Glomerular visceral epithelial cell (primary cell): ENCODE results near the gene RBMS3.
A peak's percentile ranks its signal among the peaks of the same experiment; 100 is the strongest.

Experiments used
- DNase-seq: peaks from one replicate; pipeline ENCODE4 v3.0.0-alpha.2; 2016; ENCODE audit errors: extremely low spot score

RBMS3 gene

GRCh38 chr3:29481249-29481648 lies 200.4 kb downstream of the RBMS3 start:
- no peak for DNase-seq

- DNase-seq, result no peak
Measured at GRCh38 chr3:29481969-29482767, 201.3 kb downstream of the RBMS3 start.

GRCh38 chr3:29484633-29485032 lies 203.8 kb downstream of the RBMS3 start:
- DNase-seq, result no peak

- peak; percentile 51 for DNase-seq
Measured at GRCh38 chr3:29486096-29486495, 205.2 kb downstream of the RBMS3 start.

- DNase-seq, result no peak
Measured at GRCh38 chr3:29486917-29487316, 206.0 kb downstream of the RBMS3 start.

GRCh38 chr3:29488922-29489321 lies 208.1 kb downstream of the RBMS3 start:
- DNase-seq, result no peak

- no peak for DNase-seq
Measured at GRCh38 chr3:29493109-29493508, 212.2 kb downstream of the RBMS3 start.

- no peak for DNase-seq
Measured at GRCh38 chr3:29494305-29495036, 213.6 kb downstream of the RBMS3 start.

GRCh38 chr3:29497282-29497681 lies 216.4 kb downstream of the RBMS3 start:
- DNase-seq, result no peak

GRCh38 chr3:29502771-29503170 lies 221.9 kb downstream of the RBMS3 start:
- no peak for DNase-seq

- DNase-seq, result no peak
Measured at GRCh38 chr3:29503314-29503713, 222.4 kb downstream of the RBMS3 start.

GRCh38 chr3:29503958-29504357 lies 223.1 kb downstream of the RBMS3 start:
- no peak for DNase-seq

GRCh38 chr3:29506502-29506901 lies 225.6 kb downstream of the RBMS3 start:
- no peak for DNase-seq

GRCh38 chr3:29511701-29512100 lies 230.8 kb downstream of the RBMS3 start:
- DNase-seq, result no peak

GRCh38 chr3:29512641-29513040 lies 231.8 kb downstream of the RBMS3 start:
- peak; percentile 9 for DNase-seq

- DNase-seq, result peak; percentile 69
Measured at GRCh38 chr3:29513236-29513635, 232.4 kb downstream of the RBMS3 start.

GRCh38 chr3:29514170-29514569 lies 233.3 kb downstream of the RBMS3 start:
- no peak for DNase-seq

- peak; percentile 30 for DNase-seq
Measured at GRCh38 chr3:29514912-29515311, 234.0 kb downstream of the RBMS3 start.

- DNase-seq, result peak; percentile 78
Measured at GRCh38 chr3:29515451-29515850, 234.6 kb downstream of the RBMS3 start.

- no peak for DNase-seq
Measured at GRCh38 chr3:29516164-29516563, 235.3 kb downstream of the RBMS3 start.

GRCh38 chr3:29520764-29521163 lies 239.9 kb downstream of the RBMS3 start:
- DNase-seq, result no peak

- no peak for DNase-seq
Measured at GRCh38 chr3:29521293-29521692, 240.4 kb downstream of the RBMS3 start.

GRCh38 chr3:29521751-29522150 lies 240.9 kb downstream of the RBMS3 start:
- DNase-seq, result no peak
